ENCODE data around the gene CEP43. TPM values are rescaled to one million over a fixed set of nuclear protein-coding genes. Genes with fewer than 3 reads are reported as not detected.

The CEP43 gene
- total RNA-seq, 4 donors from 2014 or later, result 12.2 to 13.7 (median 13.4) TPM

DNA sequence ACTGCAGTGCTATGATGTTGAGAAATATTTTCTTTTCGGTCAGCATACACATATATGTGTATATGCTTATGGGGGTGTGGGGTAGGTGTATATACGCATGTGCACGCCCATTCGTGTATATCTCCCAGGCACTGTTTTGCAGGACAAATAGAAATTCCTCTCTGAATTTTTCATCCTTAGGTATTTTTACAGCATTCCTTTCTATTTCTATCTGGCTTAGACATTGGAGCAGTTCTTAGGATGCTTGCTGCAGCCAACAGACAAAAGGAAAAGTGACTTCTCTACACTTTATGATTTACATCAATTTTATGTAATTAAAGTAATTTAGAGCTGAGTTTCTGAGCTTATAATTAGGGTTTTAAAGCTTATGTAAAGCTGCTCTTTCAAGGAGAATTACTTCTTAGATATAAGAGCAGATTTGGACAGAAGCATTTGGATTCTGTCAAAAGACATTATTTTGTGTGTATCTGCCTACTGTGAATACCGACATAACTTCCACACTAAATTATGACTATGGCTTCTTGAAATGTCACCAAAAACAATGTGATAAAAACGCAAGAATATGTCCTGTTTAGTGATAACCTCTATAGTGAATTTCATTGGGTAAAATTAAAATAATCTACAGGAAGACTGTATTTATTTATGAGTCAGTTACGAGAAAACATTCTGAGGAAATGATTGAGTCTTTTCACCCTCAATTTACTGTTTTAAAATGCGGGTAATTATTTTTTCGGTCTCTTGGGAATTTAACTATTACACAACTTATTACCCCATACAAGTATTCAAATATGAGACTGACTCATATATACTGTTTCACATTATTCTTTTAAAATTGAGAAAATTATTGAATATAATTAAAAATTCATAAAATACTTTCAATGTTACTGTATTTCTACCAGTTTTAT lies 21.3 kb upstream of the CEP43 start:
- DNase-seq (ENCODE audit: low spot score), result no peak
- TF ChIP-seq, protein P1, sequence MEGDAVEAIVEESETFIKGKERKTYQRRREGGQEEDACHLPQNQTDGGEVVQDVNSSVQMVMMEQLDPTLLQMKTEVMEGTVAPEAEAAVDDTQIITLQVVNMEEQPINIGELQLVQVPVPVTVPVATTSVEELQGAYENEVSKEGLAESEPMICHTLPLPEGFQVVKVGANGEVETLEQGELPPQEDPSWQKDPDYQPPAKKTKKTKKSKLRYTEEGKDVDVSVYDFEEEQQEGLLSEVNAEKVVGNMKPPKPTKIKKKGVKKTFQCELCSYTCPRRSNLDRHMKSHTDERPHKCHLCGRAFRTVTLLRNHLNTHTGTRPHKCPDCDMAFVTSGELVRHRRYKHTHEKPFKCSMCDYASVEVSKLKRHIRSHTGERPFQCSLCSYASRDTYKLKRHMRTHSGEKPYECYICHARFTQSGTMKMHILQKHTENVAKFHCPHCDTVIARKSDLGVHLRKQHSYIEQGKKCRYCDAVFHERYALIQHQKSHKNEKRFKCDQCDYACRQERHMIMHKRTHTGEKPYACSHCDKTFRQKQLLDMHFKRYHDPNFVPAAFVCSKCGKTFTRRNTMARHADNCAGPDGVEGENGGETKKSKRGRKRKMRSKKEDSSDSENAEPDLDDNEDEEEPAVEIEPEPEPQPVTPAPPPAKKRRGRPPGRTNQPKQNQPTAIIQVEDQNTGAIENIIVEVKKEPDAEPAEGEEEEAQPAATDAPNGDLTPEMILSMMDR (IDR thresholded peaks at IDR 0.05), result no peak
- ATAC-seq (ENCODE audit: low FRiP score), result no peak

DNA sequence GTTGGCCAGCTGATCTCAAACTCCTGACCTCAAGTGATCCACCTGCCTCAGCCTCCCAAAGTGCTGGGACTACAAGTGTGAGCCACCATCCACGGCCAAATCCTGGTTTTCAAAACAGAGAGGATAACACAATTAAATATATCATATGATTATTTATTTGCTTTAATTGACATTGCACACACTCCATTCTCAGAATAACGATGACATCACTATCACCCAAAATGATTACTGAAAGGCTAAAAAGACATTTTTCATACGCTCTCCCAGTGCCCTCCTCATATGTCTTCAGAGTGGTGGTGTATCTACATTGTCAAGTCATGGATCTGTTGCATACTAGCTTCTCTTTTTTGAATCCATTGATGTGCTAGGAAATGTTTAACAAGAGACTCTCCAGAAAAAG lies 18.5 kb upstream of the CEP43 start:
- TF ChIP-seq, protein P1 (IDR thresholded peaks at IDR 0.05), result no peak
- ATAC-seq (ENCODE audit: low FRiP score) (no peak), DNase-seq (ENCODE audit: low spot score) (no peak)

DNA sequence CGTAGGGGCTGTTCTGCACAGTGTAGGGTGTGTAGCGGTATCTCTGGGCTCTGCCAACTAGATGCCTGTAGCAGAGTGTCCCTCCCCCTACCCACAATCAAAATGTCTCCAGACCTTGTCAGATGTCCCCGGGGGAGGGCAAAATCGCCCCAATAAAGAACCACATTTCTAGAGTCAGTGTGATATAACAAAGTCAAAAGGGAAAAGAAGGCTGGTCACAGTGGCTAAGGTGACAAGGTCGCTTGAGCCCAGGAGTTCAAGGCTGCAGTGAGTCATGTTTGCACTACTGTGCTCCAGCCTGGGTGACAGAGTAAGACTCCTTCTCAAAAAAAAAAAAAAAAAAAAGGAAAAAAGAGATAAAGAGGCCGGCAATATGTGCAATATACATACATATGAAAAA lies 11.7 kb upstream of the CEP43 start:
- DNase-seq (ENCODE audit: low spot score), result no peak
- TF ChIP-seq, protein P1 (IDR thresholded peaks at IDR 0.05), result no peak
- ATAC-seq (ENCODE audit: low FRiP score), result no peak

DNA sequence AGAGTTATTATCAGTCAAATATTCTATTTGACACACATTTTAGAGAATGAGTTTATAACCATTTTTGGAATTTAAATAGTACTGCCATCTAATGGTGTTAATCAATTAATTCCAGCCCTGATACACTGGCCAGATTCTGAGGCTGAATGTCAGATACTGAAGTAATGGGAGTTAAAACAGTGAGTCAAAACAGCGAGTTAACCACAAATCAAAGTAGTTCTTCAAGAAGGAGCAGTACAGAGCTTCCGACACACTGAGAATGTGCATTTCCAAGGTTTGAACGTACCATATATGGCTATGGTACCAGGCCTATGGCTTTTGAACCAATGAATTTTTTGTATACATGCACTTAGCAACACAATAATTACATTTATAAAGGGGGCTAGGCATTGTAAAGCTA lies 11.3 kb upstream of the CEP43 start:
- no peak for ATAC-seq (ENCODE audit: low FRiP score)
- TF ChIP-seq, protein P1 (IDR thresholded peaks at IDR 0.05), result no peak
- DNase-seq (ENCODE audit: low spot score), result no peak

DNA sequence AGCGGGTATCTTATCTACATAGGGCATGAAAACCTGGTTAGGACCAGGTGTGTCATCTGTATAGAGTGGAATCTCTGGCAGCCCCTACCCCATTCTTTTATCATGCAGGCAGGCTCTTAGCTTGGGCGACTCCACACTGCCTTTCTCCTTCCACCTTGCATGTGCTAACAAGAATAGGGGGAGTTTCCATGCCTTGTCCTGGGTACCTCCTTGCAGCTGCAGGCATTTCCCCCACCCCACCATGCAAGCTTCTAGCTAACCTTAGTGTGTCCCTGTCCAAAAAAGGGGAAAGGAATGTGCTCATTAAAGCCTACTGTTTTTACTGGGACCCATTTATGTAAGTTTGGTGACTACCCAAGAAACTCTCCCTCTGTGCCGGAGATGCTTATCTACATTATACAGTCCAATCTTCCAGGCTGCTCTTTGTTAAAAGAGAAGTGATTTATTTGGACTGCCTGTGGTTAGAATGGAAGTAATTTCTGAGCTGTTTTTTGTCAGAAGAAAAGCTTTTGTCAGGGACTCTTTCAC lies 10.5 kb upstream of the CEP43 start:
- ATAC-seq (ENCODE audit: low FRiP score) (no peak), DNase-seq (ENCODE audit: low spot score) (no peak)
- TF ChIP-seq, protein P1 (IDR thresholded peaks at IDR 0.05), result no peak

DNA sequence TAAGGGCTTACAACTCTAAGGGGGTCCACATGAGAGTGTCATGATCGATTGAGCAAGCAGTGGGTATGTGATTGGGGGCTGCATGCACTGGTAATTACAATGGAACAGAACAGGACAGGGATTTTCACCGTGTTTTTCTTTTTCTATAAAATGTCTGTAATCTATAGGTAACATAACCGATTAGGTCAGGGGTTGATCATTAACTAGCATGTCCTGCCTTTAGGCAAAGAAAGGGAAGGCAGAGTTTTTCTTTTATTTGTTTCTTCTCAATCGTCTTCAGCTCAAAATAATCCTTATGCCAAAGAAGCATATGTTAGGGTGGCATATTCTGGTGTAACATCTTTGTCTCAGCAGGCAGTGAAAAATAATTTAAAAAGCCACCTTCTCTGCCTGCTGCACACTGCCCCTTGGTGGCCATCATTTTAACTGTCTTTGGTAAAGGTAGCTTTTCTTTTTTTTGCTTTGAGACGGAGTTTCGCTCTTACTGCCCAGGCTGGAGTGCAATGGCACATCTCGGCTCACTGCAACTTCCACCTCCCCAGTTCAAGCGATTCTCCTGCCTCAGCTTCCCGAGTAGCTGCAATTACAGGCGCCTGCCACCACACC lies 9.7 kb upstream of the CEP43 start:
- DNase-seq (ENCODE audit: low spot score) (no peak), ATAC-seq (ENCODE audit: low FRiP score) (no peak)
- TF ChIP-seq, protein P1 (IDR thresholded peaks at IDR 0.05), result no peak
